GM18520 (cell line): ENCODE results near the gene SATL1.
"Not testable (repeated sequence)": the region's sequence is repeated elsewhere in the genome, so short reads cannot be mapped to it uniquely, and the experiment has no call there.

Experiments used
- ATAC-seq: cut with Tn5 transposase; IDR thresholded peaks from one replicate; pipeline ENCODE4 v1.9.1; 2021; ENCODE audit not compliant: unreplicated experiment

The SATL1 gene

GRCh38 chrX:85112293-85112692 is 131.3 kb downstream of the SATL1 start:
- ATAC-seq: no peak

GRCh38 chrX:85111347-85111746 is 132.2 kb downstream of the SATL1 start:
- ATAC-seq: no peak

- no peak for ATAC-seq
Measured at GRCh38 chrX:85109235-85109634, 134.3 kb downstream of the SATL1 start.

- ATAC-seq: no peak
Measured at GRCh38 chrX:85108165-85108564, 135.4 kb downstream of the SATL1 start.

- ATAC-seq: no peak
Measured at GRCh38 chrX:85107407-85107806, 136.2 kb downstream of the SATL1 start.

- no peak for ATAC-seq
Measured at GRCh38 chrX:85089321-85089840, 154.2 kb downstream of the SATL1 start.

- ATAC-seq: peak; percentile 56
Measured at GRCh38 chrX:85084770-85085393, 158.7 kb downstream of the SATL1 start.

- not testable (repeated sequence) for ATAC-seq
Measured at GRCh38 chrX:85077247-85077646, 166.3 kb downstream of the SATL1 start.

- peak; percentile 74 for ATAC-seq
Measured at GRCh38 chrX:85065512-85066198, 177.9 kb downstream of the SATL1 start.

- ATAC-seq: no peak
Measured at GRCh38 chrX:85052636-85053343, 190.8 kb downstream of the SATL1 start.

- no peak for ATAC-seq
Measured at GRCh38 chrX:85052205-85052604, 191.4 kb downstream of the SATL1 start.

- ATAC-seq: no peak
Measured at GRCh38 chrX:85051627-85052026, 192.0 kb downstream of the SATL1 start.
